Coronary artery (tissue), 2 donors: ENCODE measurements around the gene PLEKHG4B.

Experiments used
- DNase-seq: peaks from one replicate; pipeline ENCODE4 v3.0.0-alpha.2; 2017; ENCODE audit warnings: low spot score
- H3K27ac ChIP-seq, 2 donors: fragments of 200-600 bp; sonication (generic); one replicate each; pipeline ENCODE4 v1.5.1; 2016 to 2019
- H3K4me3 ChIP-seq: fragments of 200-600 bp; sonication (generic); 2 replicates; pipeline ENCODE4 v1.5.1; 2016; ENCODE audit warnings: mild to moderate bottlenecking, moderate library complexity
- TF ChIP-seq, protein P1 (sequence below): fragments of 200-600 bp; sonication (generic); IDR thresholded peaks from one replicate; pipeline ENCODE4 v1.5.1; 2019; ENCODE audit warnings: antibody characterized with exemption

PLEKHG4B gene

DNA sequence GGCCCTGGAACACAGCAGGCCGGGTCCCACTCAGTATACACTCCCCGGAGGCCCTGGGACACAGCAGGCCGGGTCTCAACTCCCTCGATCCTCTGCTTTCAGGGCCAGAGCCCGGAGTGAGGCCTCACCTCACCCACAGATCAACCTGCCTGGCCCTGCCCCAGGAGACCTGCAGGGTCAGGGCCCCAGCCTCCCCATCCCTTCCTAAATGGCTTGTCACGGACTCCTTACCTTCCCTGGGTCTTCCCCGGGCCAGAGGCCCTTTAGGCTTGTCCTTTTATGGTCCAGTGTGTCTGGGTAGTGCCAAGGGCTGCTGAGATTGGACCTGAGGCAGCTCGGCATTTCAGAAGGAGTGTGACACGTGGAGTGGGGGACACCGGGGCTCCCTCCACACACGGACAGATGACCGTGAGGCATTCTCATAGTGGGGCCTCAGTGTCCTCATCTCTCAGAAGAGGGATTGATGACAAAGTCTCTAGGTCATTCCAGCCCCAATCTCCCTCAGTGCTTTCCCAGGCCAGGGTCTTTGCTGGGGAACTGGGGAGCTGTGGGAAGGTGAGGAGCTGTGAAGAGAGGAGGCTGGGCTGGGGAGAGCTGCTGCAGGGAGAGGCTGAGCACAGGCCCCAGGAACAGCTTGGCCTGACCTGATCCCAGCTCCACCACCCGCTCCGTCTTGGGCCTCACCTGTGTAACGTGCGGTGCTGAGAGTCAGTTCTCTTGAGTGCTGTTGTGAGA is 18.0 kb upstream of the PLEKHG4B start:
- TF ChIP-seq, protein P1, sequence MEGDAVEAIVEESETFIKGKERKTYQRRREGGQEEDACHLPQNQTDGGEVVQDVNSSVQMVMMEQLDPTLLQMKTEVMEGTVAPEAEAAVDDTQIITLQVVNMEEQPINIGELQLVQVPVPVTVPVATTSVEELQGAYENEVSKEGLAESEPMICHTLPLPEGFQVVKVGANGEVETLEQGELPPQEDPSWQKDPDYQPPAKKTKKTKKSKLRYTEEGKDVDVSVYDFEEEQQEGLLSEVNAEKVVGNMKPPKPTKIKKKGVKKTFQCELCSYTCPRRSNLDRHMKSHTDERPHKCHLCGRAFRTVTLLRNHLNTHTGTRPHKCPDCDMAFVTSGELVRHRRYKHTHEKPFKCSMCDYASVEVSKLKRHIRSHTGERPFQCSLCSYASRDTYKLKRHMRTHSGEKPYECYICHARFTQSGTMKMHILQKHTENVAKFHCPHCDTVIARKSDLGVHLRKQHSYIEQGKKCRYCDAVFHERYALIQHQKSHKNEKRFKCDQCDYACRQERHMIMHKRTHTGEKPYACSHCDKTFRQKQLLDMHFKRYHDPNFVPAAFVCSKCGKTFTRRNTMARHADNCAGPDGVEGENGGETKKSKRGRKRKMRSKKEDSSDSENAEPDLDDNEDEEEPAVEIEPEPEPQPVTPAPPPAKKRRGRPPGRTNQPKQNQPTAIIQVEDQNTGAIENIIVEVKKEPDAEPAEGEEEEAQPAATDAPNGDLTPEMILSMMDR, result no peak
- no peak overlapping the region for H3K27ac ChIP-seq
- no peak for DNase-seq
- no peak overlapping the region for H3K4me3 ChIP-seq

DNA sequence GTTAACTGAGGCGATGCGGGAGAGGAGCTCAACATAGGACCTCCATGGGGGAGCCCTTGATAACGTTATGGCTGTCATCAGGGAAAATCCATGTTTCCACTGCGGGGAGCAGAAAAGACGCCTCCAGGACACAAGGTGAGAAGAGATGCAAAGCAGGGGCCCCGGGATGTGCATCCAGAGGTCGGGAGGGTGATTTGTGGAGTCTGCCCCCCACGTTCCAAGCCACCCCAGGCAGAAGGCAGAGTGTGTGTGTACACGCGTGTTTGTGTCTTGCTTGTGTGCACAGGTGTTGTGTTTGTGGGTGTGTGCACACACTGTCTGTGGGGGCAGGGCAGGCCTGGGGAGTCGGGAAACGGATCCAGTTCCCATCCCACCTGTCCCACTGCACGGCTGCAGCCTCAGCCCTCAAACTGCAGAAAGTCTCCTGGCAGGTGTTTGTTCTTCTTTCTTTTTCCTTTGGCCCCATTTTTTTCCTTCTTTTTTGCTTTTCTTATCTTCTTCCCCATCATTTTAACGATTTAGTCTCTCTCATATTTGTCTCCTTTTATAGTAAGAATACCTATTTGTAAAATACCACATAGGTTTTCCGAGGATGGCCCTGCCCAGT is 17.4 kb upstream of the PLEKHG4B start:
- Histone ChIP-seq H3K27ac (no peak overlapping the region), H3K4me3 (no peak overlapping the region)
- TF ChIP-seq, protein P1, result no peak
- DNase-seq, result no peak

DNA sequence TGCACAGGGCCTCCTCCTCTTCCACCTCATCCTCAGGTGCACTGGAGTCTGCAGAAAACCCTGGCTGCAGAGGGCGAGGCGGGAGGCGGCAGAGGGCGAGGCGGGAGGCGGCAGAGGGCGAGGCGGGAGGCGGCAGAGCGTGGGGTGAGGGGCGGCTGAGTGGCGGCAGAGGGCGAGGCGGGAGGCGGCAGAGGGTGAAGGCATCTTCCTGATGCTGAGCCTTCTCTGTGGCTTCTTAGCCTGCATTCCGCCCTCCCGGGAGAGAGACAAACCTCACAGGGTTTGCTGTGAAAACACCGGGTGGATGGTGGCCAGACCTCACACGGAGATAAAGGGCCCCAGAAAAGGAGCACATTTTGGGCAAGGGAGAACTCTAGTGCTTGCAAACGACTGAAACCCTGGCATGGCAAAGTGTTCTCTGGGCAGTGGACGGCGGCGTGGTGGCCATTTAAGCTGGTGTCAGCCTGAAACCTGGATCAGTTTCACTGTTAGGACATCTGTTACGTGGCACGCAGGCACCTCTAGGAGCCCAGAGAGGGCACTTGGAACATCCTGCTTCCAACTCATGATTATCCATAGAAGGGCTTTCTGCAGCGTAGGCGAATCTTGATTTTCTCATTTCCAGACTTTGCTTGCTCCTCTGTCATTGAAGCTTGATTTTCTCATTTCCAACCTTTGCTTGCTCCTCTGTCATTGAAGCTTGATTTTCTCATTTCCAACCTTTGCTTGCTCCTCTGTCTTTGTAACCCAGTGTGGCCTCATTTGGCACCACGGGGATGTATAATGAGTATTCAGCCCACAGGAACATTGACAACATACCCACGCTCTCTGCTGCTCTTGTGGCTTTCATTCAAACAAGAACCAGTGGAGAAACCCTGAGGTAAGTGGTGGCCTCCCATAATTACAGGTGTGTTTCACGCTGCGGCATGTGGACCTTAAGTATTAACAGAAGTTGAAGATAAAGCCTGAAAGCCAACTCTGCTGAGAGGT is 16.3 kb upstream of the PLEKHG4B start:
- no peak for DNase-seq
- no peak overlapping the region for H3K27ac ChIP-seq
- TF ChIP-seq, protein P1, result no peak
- no peak overlapping the region for H3K4me3 ChIP-seq

DNA sequence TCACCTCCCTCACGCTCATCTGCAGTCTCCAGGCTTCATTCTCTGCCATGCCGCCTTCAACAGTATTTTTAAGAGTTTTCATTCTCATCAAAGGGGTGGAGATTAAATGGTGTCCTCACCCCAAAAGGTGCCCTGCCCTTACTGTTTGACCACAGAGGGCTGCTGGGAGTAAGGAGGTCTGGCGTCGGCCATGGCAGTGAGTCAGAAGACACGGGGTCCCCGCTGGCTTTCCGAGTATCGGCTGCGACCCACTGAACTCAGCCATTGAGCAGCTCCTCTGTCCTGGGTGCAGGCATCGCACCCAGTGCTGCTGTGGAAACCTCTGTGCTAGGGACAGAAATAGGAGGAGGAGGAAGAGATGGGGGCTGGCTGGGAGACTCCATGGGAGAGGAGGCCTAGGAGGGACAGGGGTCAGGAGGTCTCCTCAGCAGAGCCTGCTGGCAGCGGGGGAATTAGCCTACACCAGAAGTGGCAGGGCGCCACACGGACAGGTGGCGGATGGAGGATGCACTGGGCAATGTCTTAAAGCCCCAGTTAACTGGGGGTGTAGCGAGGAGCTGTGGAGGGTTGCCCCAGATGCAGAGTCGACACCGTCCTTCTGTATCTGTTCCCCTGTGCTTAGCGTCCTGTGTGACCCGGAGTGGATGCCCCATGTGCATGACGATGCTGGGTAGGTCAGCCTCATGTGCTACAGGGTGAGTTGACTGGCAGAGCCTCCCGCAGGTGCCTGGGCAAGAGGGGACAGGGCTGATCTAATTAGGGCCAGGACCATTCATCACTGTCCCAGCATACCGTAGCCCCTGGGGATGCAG is 15.4 kb upstream of the PLEKHG4B start:
- no peak overlapping the region for H3K4me3 ChIP-seq
- TF ChIP-seq, protein P1, result no peak
- peak; percentile 65 for DNase-seq
- no peak overlapping the region for H3K27ac ChIP-seq

DNA sequence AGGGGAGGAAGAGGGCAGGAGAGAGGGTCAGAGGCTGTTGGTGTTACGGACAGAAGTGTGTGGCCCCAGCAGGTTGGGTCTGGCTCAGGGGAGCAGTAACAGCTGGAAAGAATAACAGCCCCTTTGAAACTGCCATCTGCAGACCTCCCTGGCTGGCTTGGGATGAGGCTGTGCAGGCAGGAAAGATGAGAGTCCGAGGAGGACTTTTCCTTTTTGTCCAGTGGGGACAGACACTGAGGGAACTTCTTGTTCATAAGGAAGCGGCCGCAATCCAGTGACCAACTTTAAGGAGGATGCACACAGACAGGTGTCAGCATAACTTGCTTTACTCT is 14.8 kb upstream of the PLEKHG4B start:
- H3K27ac ChIP-seq, result no peak overlapping the region
- no peak overlapping the region for H3K4me3 ChIP-seq
- peak; percentile 56 for DNase-seq
- TF ChIP-seq, protein P1, result no peak

DNA sequence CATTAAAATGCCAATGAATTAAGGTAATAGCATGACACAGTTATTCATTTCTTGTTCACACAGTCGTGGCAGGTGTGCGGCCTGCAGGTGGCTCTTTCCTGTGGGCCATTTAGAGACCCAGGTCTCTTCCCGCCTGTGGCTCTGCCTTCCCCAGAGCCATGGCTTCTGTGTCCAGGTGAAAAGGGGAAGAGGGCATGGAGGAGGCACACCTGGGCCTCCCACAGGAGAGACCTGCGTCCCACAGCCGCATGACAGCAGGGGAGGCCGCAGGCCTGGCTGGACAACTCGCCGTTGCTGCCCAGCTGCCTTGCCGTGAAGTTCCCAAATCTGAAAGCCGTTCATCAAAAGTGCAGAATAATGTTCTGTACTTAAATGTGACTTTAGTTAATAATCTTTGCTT is 14.4 kb upstream of the PLEKHG4B start:
- H3K27ac ChIP-seq, result no peak overlapping the region
- no peak overlapping the region for H3K4me3 ChIP-seq
- DNase-seq, result no peak
- TF ChIP-seq, protein P1, result no peak
